SK-N-SH treated with all-trans-retinoic acid at 6 μM for 48 hours (cell line): ENCODE data around the gene UNC5CL.

ENCODE experiments used
- CREB5 ChIP-seq: fragments of 250-450 bp; sonication (Bioruptor Pico); IDR thresholded peaks from 2 replicates; pipeline ENCODE4 v1.5.1; 2020; ENCODE audit warnings: low read depth, mild to moderate bottlenecking, moderate library complexity
- ESRRG ChIP-seq: fragments of 250-450 bp; sonication (Bioruptor Pico); IDR thresholded peaks from 2 replicates; pipeline ENCODE4 v1.6.1; 2021; ENCODE audit warnings: mild to moderate bottlenecking
- OSR1 ChIP-seq: fragments of 250-450 bp; sonication (Bioruptor Pico); IDR thresholded peaks from 2 replicates; pipeline ENCODE4 v1.8.0; 2022; ENCODE audit warnings: moderate library complexity, mild to moderate bottlenecking, inconsistent platforms
- PATZ1 ChIP-seq: fragments of 250-450 bp; sonication (Bioruptor Pico); IDR thresholded peaks from 2 replicates; pipeline ENCODE4 v1.8.0; 2020; ENCODE audit warnings: mild to moderate bottlenecking, moderate library complexity, borderline replicate concordance
- RARB ChIP-seq: fragments of 250-450 bp; sonication (Bioruptor Pico); IDR thresholded peaks from 2 replicates; pipeline ENCODE4 v1.8.0; 2021; ENCODE audit warnings: mild to moderate bottlenecking, moderate library complexity
- TCF4 ChIP-seq: fragments of 250-450 bp; sonication (Bioruptor Pico); IDR thresholded peaks from 2 replicates; pipeline ENCODE4 v1.8.0; 2021; ENCODE audit warnings: mild to moderate bottlenecking, moderate library complexity, borderline replicate concordance
- TOX ChIP-seq: fragments of 250-450 bp; sonication (Bioruptor Pico); IDR thresholded peaks from 2 replicates; pipeline ENCODE4 v1.8.0; 2021; ENCODE audit warnings: mild to moderate bottlenecking, moderate library complexity, borderline replicate concordance
- ZNF565 ChIP-seq: fragments of 450-650 bp; formaldehyde crosslinking; conservative IDR thresholded peaks from 2 replicates; pipeline ENCODE4 v1.5.0; 2020; ENCODE audit warnings: low read depth, mild to moderate bottlenecking, moderate library complexity
- ZNF8 ChIP-seq: fragments of 450-650 bp; formaldehyde crosslinking; IDR thresholded peaks from 2 replicates; pipeline ENCODE4 v1.5.0; 2020; ENCODE audit warnings: mild to moderate bottlenecking, moderate library complexity

GRCh38 chr6:40983752-40984151, 55.3 kb downstream of the UNC5CL start:
- no peak for TF ChIP-seq ESRRG
- no peak for TF ChIP-seq TCF4 (CRISPR knock-in tag)
- no peak for TF ChIP-seq CREB5 (CRISPR knock-in tag)
- TF ChIP-seq PATZ1 = no peak
- TF ChIP-seq TOX (CRISPR knock-in tag) = no peak
- TF ChIP-seq OSR1 (CRISPR knock-in tag) = no peak
- TF ChIP-seq ZNF8 = no peak
- no peak for TF ChIP-seq RARB (CRISPR knock-in tag)
- no peak for TF ChIP-seq ZNF565 (CRISPR knock-in tag)
